DND-41 (cell line): ENCODE data around the gene TMED6.

Experiments used
- EZH2 ChIP-seq: IDR thresholded peaks from 3 replicates; pipeline ENCODE4 v1.6.1; 2012; ENCODE audit warnings: borderline replicate concordance, low read depth, mild to moderate bottlenecking, moderate library complexity, low read length, inconsistent platforms; ENCODE audit not compliant: severe bottlenecking
- TF ChIP-seq, protein P1 (sequence below): IDR thresholded peaks from 2 replicates; pipeline ENCODE4 v1.5.1; 2012; ENCODE audit warnings: borderline replicate concordance, low read length, moderate library complexity, mild to moderate bottlenecking; ENCODE audit not compliant: poor library complexity, severe bottlenecking; ENCODE audit errors: extremely low read depth

DNA sequence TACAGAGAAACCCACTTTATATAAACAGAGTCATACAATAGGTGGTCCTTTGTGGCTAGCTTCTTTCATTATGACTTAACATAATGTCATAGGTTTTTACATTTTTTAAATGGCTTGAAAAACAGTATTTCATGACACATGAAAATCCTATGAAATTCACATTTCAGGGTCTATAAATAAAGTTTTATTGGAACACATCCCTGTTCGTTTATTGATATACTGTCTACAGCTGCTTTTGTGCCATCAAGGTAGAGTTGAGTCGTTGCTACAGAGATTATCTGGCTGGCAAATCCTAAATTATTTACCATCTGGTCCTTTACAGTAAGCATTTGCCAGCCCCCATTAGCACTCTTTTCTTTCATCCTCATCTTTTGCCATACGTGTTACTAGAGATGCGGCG, 38.1 kb downstream of the TMED6 start:
- TF ChIP-seq, protein P1, sequence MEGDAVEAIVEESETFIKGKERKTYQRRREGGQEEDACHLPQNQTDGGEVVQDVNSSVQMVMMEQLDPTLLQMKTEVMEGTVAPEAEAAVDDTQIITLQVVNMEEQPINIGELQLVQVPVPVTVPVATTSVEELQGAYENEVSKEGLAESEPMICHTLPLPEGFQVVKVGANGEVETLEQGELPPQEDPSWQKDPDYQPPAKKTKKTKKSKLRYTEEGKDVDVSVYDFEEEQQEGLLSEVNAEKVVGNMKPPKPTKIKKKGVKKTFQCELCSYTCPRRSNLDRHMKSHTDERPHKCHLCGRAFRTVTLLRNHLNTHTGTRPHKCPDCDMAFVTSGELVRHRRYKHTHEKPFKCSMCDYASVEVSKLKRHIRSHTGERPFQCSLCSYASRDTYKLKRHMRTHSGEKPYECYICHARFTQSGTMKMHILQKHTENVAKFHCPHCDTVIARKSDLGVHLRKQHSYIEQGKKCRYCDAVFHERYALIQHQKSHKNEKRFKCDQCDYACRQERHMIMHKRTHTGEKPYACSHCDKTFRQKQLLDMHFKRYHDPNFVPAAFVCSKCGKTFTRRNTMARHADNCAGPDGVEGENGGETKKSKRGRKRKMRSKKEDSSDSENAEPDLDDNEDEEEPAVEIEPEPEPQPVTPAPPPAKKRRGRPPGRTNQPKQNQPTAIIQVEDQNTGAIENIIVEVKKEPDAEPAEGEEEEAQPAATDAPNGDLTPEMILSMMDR: no peak
- no peak for TF ChIP-seq EZH2
